Neural cell (in vitro differentiated cells): ENCODE results near the gene NANOS3.

Experiments
- EZH2 ChIP-seq: fragments of 200-600, 300-800 bp; shearing (Covaris generic), sonication (generic); IDR thresholded peaks from 2 replicates; pipeline ENCODE4 v1.6.1; 2014; ENCODE audit warnings: antibody characterized with exemption, low read length, borderline replicate concordance, mild to moderate bottlenecking; ENCODE audit not compliant: insufficient read depth, poor library complexity, severe bottlenecking
- POLR2AphosphoS5 ChIP-seq: IDR thresholded peaks from 2 replicates; pipeline ENCODE4 v1.6.1; 2012
- RAD21 ChIP-seq: fragments of 450-650 bp; conservative IDR thresholded peaks from 2 replicates; pipeline ENCODE4 v1.6.1; 2014; ENCODE audit warnings: antibody characterized with exemption, mild to moderate bottlenecking, moderate library complexity
- TAF1 ChIP-seq: IDR thresholded peaks from 2 replicates; pipeline ENCODE4 v1.6.1; 2012; ENCODE audit warnings: low read depth
- TF ChIP-seq, protein P1 (sequence below): fragments of 450-650 bp; IDR thresholded peaks from 2 replicates; pipeline ENCODE4 v1.5.1; 2014; ENCODE audit warnings: antibody characterized with exemption, mild to moderate bottlenecking, moderate library complexity; ENCODE audit not compliant: poor library complexity, severe bottlenecking

DNA sequence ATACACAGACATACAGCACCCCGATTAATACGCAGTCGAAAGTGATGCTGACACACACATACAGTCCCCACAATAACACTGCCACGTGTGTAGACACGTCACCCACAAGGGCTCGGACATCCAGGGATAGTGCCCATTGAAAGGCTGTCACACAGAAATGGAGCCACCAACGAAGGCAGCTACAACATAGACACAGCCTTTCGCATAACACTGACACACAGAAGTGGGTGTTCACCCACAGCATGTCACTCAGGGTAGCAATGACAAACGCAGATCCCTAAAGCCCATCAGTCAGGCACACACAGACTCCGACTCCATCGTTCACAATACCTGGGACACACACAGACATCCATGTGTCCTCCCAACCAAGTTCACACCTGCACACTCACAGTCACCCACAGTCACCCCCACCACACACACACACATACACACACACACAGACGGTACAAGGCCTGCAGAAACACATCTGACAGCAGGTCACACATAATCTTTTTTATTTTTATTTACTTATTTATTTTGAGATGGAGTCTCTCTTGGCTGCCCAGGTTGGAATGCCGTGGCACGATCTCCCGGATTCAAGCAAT lies 10.4 kb upstream of the NANOS3 start:
- TF ChIP-seq POLR2AphosphoS5 (peak; percentile 65), EZH2 (no peak), RAD21 (no peak), TAF1 (no peak)
- TF ChIP-seq, protein P1, sequence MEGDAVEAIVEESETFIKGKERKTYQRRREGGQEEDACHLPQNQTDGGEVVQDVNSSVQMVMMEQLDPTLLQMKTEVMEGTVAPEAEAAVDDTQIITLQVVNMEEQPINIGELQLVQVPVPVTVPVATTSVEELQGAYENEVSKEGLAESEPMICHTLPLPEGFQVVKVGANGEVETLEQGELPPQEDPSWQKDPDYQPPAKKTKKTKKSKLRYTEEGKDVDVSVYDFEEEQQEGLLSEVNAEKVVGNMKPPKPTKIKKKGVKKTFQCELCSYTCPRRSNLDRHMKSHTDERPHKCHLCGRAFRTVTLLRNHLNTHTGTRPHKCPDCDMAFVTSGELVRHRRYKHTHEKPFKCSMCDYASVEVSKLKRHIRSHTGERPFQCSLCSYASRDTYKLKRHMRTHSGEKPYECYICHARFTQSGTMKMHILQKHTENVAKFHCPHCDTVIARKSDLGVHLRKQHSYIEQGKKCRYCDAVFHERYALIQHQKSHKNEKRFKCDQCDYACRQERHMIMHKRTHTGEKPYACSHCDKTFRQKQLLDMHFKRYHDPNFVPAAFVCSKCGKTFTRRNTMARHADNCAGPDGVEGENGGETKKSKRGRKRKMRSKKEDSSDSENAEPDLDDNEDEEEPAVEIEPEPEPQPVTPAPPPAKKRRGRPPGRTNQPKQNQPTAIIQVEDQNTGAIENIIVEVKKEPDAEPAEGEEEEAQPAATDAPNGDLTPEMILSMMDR = no peak
